ENCODE results near the gene ALDH3B1.

DNA sequence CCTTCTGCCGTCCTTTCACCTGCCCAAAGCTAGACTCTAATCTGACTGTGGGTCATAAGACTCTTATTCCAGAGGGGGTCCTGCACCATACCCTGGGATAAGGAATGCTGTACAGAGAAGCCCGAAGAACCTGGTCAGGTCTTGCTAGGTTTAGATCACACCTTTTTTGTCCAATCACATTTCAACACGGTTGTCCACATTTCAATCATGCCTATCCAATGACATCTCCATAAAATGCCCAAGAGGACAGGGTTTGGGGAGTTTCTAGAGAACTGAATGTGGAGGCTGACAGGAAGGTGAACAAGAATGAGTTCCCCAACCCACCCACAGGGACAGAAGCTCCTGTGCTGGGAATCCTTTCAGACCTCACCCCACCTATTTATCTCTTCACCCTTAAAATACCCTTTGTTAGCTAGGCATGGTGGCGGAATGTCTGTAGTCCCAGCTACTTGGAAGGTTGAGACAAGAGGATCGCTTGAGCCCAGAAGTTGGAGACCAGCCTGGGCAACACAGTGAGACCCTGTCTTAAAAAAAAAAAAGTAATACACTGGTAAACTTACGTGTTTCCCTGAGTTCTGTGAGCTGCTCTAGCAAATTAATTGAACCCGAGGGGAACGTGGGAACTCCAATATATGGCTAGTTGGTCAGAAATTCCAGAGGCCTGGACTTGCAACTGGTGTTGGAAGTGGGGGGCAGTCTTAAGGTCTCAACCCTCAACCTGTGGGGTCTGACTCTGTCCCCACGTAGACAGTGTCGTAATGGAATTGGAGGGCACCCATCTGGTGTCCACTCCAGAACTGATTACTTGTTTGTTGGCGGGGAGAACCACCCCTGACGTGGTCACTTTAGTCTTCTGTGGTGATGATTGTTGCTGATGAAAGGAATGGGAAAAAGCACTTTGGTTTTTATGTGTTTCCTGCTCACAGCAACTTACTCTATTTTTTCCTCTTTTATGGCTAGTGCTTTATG lies 46.5 kb downstream of the ALDH3B1 start:
- TF ChIP-seq, protein P1, sequence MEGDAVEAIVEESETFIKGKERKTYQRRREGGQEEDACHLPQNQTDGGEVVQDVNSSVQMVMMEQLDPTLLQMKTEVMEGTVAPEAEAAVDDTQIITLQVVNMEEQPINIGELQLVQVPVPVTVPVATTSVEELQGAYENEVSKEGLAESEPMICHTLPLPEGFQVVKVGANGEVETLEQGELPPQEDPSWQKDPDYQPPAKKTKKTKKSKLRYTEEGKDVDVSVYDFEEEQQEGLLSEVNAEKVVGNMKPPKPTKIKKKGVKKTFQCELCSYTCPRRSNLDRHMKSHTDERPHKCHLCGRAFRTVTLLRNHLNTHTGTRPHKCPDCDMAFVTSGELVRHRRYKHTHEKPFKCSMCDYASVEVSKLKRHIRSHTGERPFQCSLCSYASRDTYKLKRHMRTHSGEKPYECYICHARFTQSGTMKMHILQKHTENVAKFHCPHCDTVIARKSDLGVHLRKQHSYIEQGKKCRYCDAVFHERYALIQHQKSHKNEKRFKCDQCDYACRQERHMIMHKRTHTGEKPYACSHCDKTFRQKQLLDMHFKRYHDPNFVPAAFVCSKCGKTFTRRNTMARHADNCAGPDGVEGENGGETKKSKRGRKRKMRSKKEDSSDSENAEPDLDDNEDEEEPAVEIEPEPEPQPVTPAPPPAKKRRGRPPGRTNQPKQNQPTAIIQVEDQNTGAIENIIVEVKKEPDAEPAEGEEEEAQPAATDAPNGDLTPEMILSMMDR (tag by site-specific recombination; IDR thresholded peaks at IDR 0.05) = no peak
- TF ChIP-seq ZNF132 (tag by site-specific recombination; IDR thresholded peaks at IDR 0.05; ENCODE audit: borderline replicate concordance) (no peak), ZNF2 (tag by site-specific recombination; IDR thresholded peaks at IDR 0.05) (no peak), HOXD13 (CRISPR knock-in tag; IDR thresholded peaks at IDR 0.05; ENCODE audit: borderline replicate concordance) (no peak)
- TF ChIP-seq, protein P2, sequence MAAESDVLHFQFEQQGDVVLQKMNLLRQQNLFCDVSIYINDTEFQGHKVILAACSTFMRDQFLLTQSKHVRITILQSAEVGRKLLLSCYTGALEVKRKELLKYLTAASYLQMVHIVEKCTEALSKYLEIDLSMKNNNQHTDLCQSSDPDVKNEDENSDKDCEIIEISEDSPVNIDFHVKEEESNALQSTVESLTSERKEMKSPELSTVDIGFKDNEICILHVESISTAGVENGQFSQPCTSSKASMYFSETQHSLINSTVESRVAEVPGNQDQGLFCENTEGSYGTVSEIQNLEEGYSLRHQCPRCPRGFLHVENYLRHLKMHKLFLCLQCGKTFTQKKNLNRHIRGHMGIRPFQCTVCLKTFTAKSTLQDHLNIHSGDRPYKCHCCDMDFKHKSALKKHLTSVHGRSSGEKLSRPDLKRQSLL (tag by site-specific recombination; IDR thresholded peaks at IDR 0.05) = no peak
- TF ChIP-seq, protein P3, sequence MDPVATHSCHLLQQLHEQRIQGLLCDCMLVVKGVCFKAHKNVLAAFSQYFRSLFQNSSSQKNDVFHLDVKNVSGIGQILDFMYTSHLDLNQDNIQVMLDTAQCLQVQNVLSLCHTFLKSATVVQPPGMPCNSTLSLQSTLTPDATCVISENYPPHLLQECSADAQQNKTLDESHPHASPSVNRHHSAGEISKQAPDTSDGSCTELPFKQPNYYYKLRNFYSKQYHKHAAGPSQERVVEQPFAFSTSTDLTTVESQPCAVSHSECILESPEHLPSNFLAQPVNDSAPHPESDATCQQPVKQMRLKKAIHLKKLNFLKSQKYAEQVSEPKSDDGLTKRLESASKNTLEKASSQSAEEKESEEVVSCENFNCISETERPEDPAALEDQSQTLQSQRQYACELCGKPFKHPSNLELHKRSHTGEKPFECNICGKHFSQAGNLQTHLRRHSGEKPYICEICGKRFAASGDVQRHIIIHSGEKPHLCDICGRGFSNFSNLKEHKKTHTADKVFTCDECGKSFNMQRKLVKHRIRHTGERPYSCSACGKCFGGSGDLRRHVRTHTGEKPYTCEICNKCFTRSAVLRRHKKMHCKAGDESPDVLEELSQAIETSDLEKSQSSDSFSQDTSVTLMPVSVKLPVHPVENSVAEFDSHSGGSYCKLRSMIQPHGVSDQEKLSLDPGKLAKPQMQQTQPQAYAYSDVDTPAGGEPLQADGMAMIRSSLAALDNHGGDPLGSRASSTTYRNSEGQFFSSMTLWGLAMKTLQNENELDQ (tag by site-specific recombination; IDR thresholded peaks at IDR 0.05; ENCODE audit: low read depth) = no peak
